GM12875 (cell line): Measurements from ENCODE around the gene MYO7A.

Experiments used
- H3K4me3 ChIP-seq: one replicate; pipeline ENCODE4 v1.5.1; 2011; ENCODE audit warnings: low read depth, low read length, control low read depth
- CTCF ChIP-seq: IDR thresholded peaks from 2 replicates; pipeline ENCODE4 v1.5.1; 2011; ENCODE audit warnings: low read depth, mild to moderate bottlenecking, control low read depth, inconsistent platforms, low read length, moderate library complexity, borderline replicate concordance; ENCODE audit not compliant: insufficient read depth

MYO7A gene

DNA sequence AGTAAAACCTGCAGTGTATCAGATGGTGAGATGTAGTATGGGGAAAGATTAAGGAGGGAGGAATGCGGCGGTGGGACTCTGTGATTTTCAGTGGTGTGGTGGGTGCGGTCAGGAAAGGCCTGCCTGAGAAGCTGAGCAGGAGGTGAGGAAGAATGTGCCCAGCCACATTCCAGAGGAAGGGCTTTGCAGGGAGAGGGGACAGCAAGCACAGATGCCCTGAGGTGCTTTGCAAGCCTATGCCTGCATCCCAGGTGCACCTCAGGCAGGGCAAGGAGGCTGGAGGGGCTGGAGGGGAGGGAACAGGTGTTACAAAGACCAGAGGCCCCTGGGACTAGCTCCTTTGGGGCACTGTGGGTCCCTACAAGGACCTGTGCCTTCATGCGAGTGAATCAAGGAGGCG lies 42.1 kb downstream of the MYO7A start:
- H3K4me3 ChIP-seq = no peak overlapping the region
- no peak for TF ChIP-seq CTCF

- H3K4me3 ChIP-seq = no peak overlapping the region
- TF ChIP-seq CTCF = no peak
These were observed 43.2 kb downstream of the MYO7A start for GRCh38 chr11:77171254-77171653.

- TF ChIP-seq CTCF = no peak
- no peak overlapping the region for H3K4me3 ChIP-seq
These were observed 44.0 kb downstream of the MYO7A start for GRCh38 chr11:77171885-77172665.

DNA sequence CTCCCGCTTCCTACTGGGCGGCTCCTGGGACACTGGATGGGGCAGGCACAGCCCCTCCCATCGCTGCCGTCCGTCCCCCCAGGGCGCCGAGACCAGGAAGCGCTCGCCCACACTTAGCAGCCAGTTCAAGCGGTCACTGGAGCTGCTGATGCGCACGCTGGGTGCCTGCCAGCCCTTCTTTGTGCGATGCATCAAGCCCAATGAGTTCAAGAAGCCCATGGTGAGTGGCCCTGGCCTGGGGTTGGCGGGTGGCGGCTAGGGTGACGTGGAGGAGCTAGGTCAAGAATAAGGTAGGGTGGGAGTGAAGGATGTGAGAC lies 44.6 kb downstream of the MYO7A start:
- H3K4me3 ChIP-seq = no peak overlapping the region
- TF ChIP-seq CTCF = no peak

GRCh38 chr11:77173494-77173893 lies 45.4 kb downstream of the MYO7A start:
- no peak for TF ChIP-seq CTCF
- no peak overlapping the region for H3K4me3 ChIP-seq

- H3K4me3 ChIP-seq = no peak overlapping the region
- TF ChIP-seq CTCF = no peak
These were observed 46.5 kb downstream of the MYO7A start for GRCh38 chr11:77174559-77174958.

DNA sequence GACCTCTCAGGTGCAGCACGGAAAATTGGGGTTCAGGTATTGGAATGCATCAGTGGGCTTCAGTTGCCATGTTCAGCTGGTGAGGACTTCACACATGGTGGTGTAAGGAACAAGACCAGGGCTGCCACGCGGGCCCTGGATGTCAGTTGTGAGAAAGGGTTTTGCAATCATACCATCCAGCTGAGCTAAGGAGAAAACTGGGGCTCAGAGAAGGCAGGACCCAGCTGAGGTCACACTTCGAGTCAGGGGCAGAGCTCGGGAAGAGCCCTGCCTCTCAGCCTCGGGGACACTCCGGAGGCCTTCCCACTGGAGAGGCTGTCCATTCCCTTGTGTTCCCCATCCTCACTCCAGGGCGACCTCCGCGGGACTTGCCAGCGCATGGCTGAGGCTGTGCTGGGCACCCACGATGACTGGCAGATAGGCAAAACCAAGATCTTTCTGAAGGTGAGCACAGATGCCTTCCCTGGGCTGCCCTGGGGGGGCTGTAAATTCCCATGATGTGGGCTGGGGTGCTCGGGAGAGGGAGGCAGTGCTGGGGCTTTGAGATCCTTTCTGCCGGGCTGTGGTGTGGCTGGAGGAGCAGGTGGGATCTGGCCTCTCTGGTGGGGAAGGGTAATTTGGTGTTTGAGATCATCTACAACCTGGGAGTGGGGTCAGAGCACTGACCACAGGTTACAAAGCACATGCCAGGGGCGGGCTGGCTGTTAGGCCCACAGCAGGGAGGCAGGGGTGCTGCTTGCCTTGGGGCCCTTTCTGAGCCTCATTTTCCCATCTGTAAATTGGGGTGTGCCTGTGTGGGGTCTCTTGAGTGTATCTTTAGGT lies 47.2 kb downstream of the MYO7A start:
- TF ChIP-seq CTCF = no peak
- no peak overlapping the region for H3K4me3 ChIP-seq
